Measurements from ENCODE around the gene AGFG2. TPM values are rescaled to one million over a fixed set of nuclear protein-coding genes. Genes with fewer than 3 reads are reported as not detected.

The AGFG2 gene
- total and polyA plus RNA-seq, 2 of the 13 experiments (the other 11 are each of a cell fraction or from before 2014, with no cell fraction given): 125 to 132 TPM

GRCh38 chr7:100544967-100545359 is 6.0 kb downstream of the AGFG2 start:
- H3K4me2 ChIP-seq (ENCODE audit: low read depth, low read length): peak overlapping the region; percentile 86
- DNase-seq (ENCODE audit: low spot score): peak; percentile 86
- H3K36me3 ChIP-seq (replicated peaks in 1 of 2; ENCODE audit: control insufficient read depth in 1 of 2, insufficient read depth in 2 of 2, low read length in 2 of 2): peaks cover 4 to 26% of the 10 kb centered on the region in 2 experiments
- peak overlapping the region; percentile 17 to 39 (median 23); a peak in 4 of 6 replicates for H3K4me3 ChIP-seq (replicated peaks in 1 of 3; ENCODE audit: insufficient read depth in 1 of 3, low read depth in 2 of 3, low read length in 3 of 3)
- POLR2A ChIA-PET: interaction anchor here (1.2 to 2.7 kb wide), 11 partner anchors 10 to 345 kb away, joined by 3 to 19 read pairs (median 6); partner anchors contain the start of genes FBXO24, LRCH4, MEPCE and TSC22D4
- H3K27ac ChIP-seq (ENCODE audit: extremely low read length, insufficient read depth, low read length): peak overlapping the region; percentile 94
- no peak overlapping the region for H2AFZ ChIP-seq (ENCODE audit: low read length)
- no peaks in the 10 kb centered on the region for H3K27me3 ChIP-seq (ENCODE audit: control insufficient read depth in 1 of 2, insufficient read depth in 2 of 2, low read length in 2 of 2)
- no peaks in the 10 kb centered on the region for H3K9me3 ChIP-seq (ENCODE audit: low read length)
- in situ Hi-C loops (cut with HindIII; ENCODE audit: extremely low pct_ligation_motif_present, low pct_unique_long_range_greater_than_20kb): no loop called here
- ATAC-seq: no peak
- H3K9ac ChIP-seq (ENCODE audit: insufficient read depth, low read depth, low read length): peak overlapping the region; percentile 76
- CTCF ChIA-PET (ENCODE audit: low intra/inter-chr PET ratio, low total read pairs): no interaction called here
- BruUV-seq (replicated peaks): TSS peak; percentile 33
- H3K79me2 ChIP-seq (ENCODE audit: insufficient read depth, low read length): peaks cover 77% of the 10 kb centered on the region
- 0% methylated on average over 1 of the region's 1 CpG for WGBS (ENCODE audit: low lambda C conversion rate)
- peak; percentile 68 for FAIRE-seq
- H4K20me1 ChIP-seq (ENCODE audit: insufficient read depth, low read length): no peaks in the 10 kb centered on the region
- intact Hi-C loops (cut with micrococcal nuclease; ENCODE audit: unreplicated experiment): loop anchor here (1.0 kb wide), 1 partner anchor 52 kb away; no protein-coding TSS in a partner anchor
- H3K4me1 ChIP-seq (ENCODE audit: insufficient read depth, low read length): peaks cover 87% of the 10 kb centered on the region
- no peak for TF ChIP-seq ZFP36L2 (CRISPR knock-in tag; IDR thresholded peaks at IDR 0.05)
- no peak for TF ChIP-seq NR0B2 (CRISPR knock-in tag; IDR thresholded peaks at IDR 0.05)
- no peak for TF ChIP-seq PAWR (CRISPR knock-in tag; IDR thresholded peaks at IDR 0.05; ENCODE audit: borderline replicate concordance)
- no peak for TF ChIP-seq MLXIP (CRISPR knock-in tag; IDR thresholded peaks at IDR 0.05; ENCODE audit: borderline replicate concordance)
- no peak for TF ChIP-seq FOXO4 (CRISPR knock-in tag; conservative IDR thresholded peaks at IDR 0.05)
- no peak for TF ChIP-seq XBP1 (CRISPR knock-in tag; IDR thresholded peaks at IDR 0.05)
- no peak for TF ChIP-seq PRMT3 (CRISPR knock-in tag; IDR thresholded peaks at IDR 0.05; ENCODE audit: borderline replicate concordance, low read depth)
- TF ChIP-seq HMGXB4 (CRISPR knock-in tag; IDR thresholded peaks at IDR 0.05; ENCODE audit: borderline replicate concordance in 1 of 2, low read depth in 1 of 2): no peak
- TF ChIP-seq ZNF629 (CRISPR knock-in tag; conservative IDR thresholded peaks at IDR 0.05): no peak
- 0 out of 2 replicates have a peak, but pooled peaks have one; percentile 11 for TF ChIP-seq ATF6 (CRISPR knock-in tag; conservative IDR thresholded peaks at IDR 0.05)
- TF ChIP-seq EP300 (IDR thresholded peaks at IDR 0.05; ENCODE audit: low read depth in 2 of 2, low read length in 2 of 2): peak in 1 of 2 experiments; percentile 72; a peak in 2 of 4 replicates
- TF ChIP-seq EP300 (CRISPR knock-in tag; IDR thresholded peaks at IDR 0.05; ENCODE audit: borderline replicate concordance): no peak
